WI38 (cell line): ENCODE results near the gene AZGP1.
"Not testable (repeated sequence)": the region's sequence is repeated elsewhere in the genome, so short reads cannot be mapped to it uniquely, and the experiment has no call there.

Experiments used
- H3K4me3 ChIP-seq: 2 replicates; pipeline ENCODE4 v1.5.1; 2011; ENCODE audit warnings: low read depth, mild to moderate bottlenecking, control low read depth, low read length
- TF ChIP-seq, protein P1 (sequence below): IDR thresholded peaks from 2 replicates; pipeline ENCODE4 v1.5.1; 2012; ENCODE audit warnings: low read depth, mild to moderate bottlenecking, control low read depth, low read length

The AZGP1 gene

DNA sequence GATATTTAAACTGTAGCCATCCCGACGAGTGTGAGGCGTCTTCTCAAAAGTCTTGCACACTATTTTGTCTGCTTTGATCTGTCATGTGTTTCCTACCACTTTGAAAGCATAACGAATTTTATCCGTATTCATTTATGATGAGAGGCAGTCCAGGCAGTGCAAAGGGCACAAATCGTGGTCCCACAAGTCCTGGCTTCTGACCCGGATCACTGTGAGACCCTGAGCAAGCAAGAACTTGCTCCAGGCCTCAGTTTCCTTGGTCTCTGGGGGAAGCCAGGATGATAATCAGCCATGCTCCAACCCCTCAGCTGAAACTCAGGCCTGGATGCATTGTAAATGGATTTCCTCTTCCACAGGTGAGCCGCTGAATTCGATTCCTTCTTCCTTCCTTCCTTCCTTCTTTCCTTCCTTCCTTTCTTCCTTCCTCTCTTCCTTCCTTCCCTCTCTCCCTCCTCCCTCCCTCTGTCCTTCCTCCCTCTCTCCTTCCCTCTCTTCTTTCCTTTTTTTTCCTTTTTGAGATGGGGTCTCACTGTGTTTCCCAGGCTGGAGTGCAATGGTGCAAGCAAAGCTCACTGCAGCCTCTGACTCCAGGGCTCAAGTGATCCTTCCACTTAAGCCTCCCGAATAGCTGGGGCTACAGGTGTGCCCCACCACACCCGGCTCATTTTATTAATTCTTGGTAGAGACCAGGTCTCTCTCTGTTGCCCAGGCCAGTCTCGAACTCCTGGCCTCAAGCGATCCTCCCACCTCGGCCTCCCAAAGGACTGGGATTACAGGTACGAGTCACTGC is 21.1 kb upstream of the AZGP1 start:
- H3K4me3 ChIP-seq = no peak overlapping the region

DNA sequence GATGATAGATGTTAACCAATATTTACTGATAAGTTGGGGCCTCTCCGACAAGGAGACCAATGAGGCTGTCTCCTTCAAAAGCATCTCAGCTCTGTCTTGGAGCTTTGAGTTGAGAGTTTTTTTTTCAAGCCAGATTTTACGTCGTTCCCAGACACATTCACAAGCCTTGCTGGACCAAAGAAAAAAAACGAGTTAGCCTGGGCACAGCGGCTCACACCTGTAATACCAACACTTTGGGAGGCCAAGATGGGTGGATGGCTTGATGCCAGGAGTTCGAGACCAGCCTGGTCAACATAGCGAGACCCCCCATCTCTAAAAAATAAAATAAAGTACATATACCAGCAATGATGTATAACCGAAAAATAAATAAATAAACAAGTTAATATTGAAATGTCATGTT is 19.0 kb upstream of the AZGP1 start:
- TF ChIP-seq, protein P1, sequence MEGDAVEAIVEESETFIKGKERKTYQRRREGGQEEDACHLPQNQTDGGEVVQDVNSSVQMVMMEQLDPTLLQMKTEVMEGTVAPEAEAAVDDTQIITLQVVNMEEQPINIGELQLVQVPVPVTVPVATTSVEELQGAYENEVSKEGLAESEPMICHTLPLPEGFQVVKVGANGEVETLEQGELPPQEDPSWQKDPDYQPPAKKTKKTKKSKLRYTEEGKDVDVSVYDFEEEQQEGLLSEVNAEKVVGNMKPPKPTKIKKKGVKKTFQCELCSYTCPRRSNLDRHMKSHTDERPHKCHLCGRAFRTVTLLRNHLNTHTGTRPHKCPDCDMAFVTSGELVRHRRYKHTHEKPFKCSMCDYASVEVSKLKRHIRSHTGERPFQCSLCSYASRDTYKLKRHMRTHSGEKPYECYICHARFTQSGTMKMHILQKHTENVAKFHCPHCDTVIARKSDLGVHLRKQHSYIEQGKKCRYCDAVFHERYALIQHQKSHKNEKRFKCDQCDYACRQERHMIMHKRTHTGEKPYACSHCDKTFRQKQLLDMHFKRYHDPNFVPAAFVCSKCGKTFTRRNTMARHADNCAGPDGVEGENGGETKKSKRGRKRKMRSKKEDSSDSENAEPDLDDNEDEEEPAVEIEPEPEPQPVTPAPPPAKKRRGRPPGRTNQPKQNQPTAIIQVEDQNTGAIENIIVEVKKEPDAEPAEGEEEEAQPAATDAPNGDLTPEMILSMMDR = no peak
- no peak overlapping the region for H3K4me3 ChIP-seq

More for the DNA sequence above, 21.1 kb upstream of the AZGP1 start:
- TF ChIP-seq, protein P1 = no peak

DNA sequence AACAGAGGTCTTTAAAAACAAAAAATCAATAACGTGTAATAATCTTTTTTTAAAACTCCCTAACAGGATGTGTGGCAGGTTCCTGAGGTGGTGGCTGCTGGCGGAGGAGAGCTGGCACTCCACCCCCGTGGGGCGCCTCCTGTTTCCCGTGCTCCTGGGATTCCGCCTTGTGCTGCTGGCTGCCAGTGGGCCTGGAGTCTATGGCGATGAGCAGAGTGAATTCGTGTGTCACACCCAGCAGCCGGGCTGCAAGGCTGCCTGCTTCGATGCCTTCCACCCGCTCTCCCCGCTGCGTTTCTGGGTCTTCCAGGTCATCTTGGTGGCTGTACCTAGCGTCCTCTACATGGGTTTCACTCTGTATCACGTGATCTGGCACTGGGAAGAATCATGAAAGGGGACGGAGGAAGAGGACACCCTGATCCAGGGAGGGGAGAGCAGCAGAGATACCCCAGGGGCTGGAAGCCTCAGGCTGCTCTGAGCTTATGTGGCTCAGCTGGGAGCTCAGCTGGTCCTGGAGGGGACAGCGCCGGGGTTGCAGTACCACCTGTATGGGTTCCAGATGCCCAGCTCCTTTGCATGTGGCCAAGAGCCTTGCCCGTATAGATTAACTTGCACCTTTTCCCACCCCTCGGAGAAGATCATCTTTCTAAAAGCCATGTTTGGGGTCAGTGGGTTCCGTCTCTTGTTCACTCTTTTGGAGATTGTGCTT is 16.7 kb upstream of the AZGP1 start:
- no peak overlapping the region for H3K4me3 ChIP-seq
- TF ChIP-seq, protein P1 = no peak

DNA sequence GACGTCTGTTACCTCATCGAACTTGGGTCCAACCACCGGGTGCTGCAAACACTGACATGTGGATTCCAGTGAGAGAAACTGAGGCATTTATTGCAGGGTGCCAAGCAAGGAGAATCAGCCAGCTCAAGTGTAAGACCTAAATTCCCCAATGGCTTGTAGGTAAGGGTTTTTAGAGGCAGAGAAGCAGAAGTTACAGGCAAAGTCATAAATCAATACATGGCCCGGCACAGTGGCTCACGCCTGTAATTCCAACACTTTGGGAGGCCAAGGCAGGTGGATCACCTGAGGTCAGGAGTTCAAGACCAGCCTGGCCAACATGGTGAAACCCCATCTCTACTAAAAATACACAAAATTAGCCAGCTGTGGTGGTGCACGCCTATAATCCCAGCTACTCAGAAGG is 15.7 kb upstream of the AZGP1 start:
- not testable (repeated sequence) for H3K4me3 ChIP-seq

DNA sequence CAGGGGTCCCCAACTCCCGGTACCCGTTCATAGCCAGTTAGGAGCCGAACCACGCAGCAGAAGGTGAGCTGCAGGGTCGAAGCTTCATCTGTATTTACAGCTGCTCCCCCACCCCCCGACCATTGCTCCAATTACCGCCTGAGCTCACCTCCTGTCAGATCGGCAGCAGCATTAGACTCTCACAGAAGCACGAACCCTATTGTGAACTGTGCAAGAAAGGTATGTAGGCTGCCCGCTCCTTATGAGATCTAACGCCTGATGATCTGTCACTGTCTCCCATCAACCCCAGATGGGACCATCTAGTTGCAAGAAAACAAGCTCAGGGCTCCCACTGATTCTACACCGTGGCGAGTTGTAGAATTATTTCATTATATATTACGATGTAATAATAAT is 14.6 kb upstream of the AZGP1 start:
- H3K4me3 ChIP-seq = no peak overlapping the region
- TF ChIP-seq, protein P1 = no peak

DNA sequence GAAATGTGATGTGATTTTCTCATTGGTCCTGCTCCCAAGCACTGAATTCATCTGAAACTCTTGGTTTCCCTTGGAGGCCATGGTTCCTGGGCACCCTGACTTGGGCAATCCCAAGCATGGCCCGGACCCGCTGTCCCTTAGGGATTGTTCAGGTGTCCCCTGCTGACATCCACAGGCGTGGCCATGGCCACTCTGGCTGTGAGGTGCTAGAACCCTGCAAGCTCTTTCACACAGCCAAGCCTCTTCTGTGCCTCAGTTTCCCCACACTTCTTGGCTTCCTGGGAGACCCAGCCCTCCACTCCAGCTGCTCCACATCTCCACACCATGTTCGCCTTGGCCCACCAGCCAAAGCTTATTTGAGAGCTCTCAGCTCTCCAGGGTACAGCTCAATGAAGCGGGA is 12.0 kb upstream of the AZGP1 start:
- H3K4me3 ChIP-seq = no peak overlapping the region
- TF ChIP-seq, protein P1 = no peak

DNA sequence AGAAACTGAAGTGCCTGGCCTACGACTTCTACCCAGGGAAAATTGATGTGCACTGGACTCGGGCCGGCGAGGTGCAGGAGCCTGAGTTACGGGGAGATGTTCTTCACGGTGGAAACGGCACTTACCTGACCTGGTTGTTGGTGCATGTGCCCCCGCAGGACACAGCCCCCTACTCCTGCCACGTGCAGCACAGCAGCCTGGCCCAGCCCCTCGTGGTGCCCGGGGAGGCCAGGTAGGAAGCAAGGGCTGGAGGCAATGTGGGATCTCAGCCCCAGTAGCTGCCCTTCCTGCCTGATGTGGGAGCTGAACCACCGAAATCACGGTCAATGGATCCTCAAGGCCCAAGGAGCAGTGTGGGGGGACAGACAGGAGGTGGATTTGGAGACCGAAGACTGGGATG is 11.5 kb upstream of the AZGP1 start:
- H3K4me3 ChIP-seq = not testable (repeated sequence)

DNA sequence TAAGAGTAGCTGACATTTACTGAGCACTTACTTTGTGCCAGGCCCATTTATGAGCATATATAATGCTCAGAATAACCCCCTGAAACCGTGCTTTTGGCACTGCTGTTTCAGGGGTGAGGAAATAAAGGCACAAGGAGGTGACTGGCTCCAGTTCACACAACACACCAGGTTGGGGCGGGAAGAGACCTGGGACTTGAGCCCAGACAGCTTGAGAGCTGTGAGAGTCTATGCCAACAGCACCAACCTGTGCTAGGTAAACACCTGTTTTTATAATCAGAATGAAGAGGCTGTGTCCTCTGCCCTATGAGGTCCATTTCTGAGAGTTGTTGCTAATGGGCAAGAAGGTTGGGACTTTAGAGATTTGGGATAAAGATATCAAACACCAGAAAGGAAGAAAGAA is 8.8 kb upstream of the AZGP1 start:
- no peak overlapping the region for H3K4me3 ChIP-seq
- TF ChIP-seq, protein P1 = no peak

DNA sequence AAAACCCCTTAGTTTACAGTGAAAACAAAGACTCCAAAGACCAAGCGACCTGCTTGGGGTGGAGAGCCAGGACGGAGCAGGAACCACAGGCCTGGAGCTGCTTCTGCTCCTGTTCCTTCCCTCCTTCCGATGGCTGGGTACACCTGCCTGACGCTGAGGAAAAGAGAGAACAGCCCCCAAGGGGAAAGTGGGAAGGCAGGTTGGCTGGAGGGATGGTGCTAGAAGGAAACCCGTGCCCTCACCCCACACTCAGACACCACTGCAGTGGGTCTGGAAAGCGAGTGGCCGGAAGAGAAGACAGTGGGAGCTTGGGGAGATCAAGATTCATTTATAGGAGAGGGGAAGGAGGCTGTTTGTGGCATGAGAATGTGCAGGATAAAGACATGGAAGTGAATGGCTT is 5.2 kb upstream of the AZGP1 start:
- H3K4me3 ChIP-seq = not testable (repeated sequence)

DNA sequence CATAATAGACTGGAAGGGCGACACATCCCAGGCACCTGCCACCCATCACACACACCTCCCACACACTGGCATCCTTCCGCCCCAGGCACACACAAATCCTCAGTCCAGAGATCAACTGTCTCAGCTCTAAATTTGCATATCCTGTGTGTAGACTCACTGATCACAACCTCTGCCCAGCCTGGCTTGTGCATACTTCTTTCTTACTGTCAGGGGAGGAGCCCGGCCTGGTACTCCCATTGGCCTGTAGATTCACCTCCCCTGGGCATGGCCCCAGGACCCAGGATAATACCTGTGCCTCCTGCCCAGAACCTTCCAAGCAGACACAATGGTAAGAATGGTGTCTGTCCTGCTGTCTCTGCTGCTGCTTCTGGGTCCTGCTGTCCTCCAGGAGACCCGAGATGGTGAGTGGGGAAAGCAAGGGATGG is 4.6 kb upstream of the AZGP1 start:
- H3K4me3 ChIP-seq = not testable (repeated sequence)
